Measurements from ENCODE around the gene ZFR2.

Gene ZFR2

DNA sequence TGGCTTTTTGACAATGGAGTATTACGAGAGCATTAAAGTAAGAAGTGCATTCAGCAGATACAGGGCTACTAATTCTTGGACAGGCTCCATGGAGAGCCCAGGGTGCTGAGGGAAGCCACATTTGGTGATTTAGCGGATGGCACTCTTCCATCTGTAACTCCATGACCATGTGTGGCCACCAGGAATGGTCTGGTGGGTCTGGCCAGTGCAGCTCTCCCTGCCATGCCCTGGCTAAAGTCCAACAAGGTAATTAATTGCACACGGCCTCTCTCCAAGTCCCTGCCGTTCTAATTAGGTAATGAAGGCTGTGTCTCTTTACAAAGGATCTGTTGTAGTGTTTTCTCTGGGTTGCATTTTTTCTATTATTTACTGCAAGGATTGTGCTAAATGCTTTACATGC is 4.3 kb upstream of the ZFR2 start:
- DNase-seq, result no peak

DNA sequence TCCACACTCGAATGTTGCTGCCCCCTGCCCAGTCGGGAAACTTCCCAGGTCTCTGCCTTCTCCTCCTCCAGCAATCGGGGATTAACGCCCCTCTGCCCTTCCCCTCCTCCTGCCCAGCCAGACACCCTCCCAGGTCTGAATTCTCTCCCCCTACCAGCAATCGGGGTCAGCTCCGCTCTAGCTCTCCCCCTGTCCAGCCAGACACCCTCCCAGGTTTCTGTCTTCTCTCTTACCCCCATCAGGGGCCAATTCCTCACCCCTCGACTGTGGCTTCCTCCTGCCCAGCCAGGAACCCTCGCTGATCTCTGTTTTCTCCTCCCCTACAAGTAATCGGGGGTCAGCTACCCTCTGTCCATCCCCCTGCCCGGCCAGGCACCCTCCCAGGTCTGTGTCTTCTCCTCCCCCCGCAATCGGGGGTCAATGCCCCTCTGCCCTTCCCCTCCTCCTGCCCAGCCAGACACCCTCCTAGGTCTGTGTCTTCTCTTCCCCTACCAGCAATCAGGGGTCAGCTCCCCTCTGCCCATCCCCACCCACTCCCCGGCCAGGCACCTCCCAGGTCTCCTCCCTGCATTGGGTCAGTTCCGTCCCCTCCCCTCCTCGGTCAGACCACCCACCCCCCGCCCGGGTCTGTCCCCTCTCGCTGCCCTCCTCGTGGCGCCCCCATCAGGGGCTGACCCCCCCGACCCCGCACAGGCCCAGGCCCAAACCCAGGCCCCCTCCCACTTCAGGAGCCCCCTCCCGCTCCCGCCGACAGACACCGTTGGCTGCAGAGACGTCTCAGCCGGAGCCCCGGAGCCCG is 668 bp downstream of the ZFR2 start:
- DNase-seq, result no peak

DNA sequence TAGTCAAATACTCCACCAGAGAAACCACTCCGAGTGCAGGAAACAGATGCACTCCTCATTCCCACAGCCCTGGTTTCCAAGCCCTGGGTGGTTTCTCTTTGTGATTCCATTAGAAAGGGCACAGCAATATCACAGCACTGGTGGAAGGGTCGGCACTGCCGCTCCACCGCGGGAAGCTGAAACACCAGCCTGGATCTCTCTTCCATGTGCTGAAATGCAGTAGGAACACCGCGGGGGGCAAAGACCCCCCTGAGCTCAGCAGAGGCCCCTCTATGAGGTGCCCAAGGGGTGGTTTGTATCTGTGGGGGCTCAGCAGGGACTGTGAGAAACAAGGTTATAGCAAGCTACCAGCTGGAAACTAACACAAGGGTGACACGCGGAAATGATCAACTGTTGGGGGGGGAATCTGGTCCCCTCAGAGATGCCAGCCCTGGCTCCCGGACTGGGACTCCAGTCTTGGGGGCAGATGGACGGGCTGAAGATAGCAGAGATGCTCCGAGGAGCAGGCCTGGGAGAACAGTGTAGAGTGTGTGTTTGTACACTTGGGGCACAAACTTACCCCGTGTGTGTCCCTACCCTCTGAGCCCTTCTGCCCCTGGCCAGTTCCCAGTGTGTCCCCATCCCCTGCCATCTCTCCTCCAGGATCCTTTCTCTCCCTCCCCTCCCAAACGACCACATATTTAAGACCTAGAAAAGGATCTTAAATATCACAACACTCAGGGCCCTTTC is 1.8 kb downstream of the ZFR2 start:
- DNase-seq, result no peak

DNA sequence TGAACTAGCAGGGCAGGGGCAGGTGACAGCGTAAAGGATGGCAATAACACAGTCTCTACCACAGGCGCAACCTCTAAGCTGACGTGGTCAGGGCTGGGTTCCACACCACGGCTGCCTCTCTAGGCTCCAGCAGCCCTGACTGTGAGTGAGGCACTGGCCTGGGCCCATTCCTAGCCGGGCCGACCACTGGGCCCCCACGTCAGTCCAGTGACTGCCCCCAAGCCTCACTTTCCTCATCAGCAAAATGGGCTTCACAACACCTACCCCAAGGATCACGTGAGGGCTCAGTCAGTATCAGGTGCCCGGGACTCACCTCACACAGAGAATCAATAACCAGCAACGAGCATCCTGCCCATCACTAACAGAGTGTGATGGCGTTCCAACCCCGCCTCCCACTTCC is 5.2 kb downstream of the ZFR2 start:
- no peak for DNase-seq

DNA sequence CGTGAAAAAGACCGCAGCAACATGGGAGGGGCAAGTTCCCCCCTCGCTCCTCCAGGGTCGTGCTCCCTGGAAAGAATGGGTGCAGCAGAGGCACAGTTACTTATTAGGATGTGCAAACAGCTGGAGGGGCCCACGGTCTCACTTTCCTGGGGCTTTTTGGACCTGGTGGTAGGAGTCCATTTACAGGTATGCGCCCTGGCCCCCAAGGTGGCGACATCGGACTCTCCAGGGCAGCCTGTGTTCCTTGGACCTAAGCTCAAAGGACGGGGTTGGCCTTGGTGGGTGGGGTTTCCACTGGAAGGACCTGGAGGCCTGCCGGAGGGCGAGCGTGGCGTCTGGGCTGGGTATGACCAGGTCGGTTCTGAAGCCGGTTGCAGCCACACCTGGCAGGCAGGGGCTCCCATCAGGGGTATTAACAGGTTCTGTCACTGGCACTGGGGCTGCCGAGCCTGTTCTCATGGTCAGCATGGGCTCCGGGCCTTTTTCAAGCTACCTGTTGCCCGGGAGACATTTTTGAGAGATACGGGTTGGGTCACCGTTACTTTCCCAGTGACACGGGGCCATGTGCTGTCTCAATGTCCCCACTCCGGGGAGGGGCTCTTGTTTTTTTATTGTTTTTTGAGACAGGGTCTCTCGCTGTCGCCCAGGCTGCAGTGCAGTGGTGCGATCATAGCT is 5.9 kb downstream of the ZFR2 start:
- no peak for DNase-seq

DNA sequence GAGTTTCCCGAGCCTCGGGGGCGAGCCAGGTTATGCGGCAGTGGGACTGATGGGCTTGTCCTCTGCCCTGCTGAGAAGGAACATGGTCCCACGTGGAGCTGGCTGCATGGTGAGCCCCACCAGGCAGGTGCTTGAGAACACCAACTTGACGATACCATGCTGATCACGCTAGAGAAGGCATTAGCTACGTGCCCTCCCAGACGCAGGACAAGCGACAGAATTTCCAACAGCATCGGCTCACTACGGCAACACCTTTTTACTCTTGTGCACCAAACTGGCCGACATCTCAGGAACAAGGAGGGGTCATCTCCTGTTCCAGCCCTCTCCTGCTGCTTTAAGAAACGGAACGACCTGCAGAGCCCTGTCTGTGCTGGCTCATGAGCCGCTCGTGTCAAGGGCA is 8.3 kb downstream of the ZFR2 start:
- DNase-seq, result no peak

DNA sequence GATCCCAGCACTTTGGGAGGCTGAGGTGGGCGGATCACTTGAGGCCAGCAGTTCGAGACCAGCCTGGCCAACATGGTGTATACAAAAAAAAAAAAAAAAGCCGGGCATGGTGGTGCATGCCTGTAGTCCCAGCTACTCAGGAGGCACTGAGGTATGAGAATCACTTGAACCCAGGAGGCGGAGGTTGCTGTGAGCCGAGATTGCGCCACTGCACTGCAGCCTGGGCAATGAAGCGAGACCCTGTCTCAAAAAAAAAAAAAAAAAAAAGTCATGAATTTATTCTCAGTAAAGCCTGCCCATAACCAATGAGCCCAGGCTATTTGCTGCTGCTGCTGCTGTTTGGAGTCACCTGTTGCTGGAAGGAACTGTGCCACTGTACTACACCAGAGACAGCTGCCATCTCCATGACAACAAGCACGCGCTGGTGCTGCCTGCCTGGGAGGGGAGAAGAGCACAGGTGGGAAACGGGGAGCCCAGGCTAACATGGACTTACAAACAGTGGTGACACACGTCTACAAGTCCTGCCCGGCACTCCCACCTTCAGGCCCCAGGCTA is 11.3 kb downstream of the ZFR2 start:
- peak; percentile 61 for DNase-seq

DNA sequence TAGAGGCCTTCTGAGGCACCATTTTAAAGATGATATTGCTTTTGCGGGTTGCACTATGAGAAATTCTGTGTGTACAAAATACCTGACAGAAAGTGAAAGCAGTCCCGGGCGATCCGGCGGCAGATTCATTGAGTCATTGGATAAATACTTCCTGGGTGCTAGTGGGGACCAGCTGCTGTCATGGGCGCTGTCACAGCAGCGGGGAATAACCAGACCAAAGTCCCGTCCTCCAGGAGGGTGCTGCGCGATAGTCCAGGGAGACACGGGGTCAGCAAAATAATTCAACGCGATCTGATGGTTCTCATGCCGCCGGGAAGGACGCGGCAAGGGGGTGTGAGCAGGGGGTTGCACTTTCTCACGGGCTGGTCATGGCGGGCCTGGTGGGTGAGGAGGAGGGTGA is 13.5 kb downstream of the ZFR2 start:
- DNase-seq, result no peak

DNA sequence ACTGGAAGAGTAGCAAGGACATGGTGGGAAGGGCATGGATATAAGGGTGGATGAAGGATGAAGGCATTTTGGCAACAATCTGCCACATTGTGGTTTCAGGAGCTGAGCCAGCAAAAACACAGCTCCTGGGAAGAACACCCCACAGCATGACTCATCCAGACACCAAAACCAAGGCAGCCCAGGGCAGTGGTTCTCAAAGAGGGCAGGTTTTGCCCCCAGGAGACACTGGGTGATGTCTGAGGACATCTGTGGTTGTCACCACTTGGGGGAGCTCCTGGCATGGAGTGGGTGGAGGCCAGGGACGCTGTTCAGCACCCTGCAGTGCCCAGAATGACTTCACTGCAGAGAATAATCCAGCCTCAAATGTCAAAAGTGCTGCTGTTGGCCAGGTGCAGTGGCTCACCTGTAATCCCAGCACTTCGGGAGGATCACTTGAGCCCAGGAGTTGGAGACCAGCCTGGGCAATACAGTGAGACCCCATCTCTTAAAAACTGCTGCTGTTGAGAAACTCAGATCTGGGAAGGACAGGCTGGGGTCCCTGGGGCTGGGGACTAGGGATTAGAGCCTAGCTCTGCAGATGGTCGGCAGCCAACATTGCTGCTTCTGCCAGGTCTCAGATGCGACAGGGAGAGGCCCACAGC is 16.1 kb downstream of the ZFR2 start:
- DNase-seq, result no peak

DNA sequence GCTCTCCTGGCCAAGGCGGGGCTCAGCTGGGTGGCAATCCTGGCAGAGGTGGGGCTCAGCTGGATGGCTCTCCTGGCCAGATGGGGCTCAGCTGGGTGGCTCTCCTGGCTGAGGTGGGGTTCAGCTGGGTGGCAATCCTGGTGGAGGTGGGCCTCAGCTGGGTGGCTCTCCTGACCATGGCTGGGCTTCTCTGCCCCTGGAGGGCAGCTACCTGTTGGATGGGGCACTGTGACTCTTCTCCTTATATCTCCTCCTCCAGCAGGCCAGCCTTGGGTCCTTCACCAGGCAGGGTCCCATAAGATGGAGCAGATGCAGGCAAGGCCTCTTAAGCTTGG is 16.7 kb downstream of the ZFR2 start:
- DNase-seq, result no peak

DNA sequence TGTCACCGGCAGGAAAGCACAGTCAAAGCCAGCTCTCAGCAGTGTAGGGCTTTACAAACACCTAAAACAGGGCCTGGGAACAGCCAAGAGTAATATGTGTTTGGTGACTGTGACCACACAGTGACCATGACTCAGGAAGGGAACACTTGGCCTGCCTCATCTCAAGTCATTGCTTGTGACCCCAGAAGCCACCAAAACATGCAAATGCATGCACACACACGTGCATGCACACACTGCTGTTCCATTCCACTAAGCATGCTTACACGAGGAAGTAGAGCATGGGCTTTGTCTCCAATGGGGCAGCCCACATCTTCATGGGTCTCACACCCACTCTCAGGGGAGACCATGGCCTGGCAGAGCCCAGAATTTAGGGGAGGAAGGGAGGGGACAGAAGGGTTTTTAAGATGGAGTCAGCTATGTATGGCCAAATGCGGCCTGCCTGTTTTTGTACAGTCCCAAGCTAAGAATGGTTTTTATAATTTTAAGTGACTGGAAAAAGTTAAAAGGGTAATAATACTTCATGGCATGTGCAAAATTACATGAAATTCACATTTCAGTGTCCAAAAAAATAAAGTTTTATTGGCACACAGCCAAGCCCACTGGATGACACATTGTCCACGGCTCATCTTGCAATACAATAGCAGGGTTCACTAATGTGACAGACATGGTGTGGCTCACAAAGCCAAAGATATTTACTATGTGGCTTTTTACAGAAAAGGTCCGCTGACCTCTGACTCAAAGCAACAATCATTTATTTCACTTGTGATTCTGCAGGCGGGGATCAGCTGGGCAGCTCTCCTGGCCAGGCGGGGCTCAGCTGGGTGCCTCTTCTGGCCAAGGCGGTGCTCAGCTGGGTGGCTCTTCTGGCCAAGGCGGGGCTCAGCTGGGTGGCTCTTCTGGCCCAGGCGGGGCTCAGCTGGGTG is 17.3 kb downstream of the ZFR2 start:
- DNase-seq, result no peak

DNA sequence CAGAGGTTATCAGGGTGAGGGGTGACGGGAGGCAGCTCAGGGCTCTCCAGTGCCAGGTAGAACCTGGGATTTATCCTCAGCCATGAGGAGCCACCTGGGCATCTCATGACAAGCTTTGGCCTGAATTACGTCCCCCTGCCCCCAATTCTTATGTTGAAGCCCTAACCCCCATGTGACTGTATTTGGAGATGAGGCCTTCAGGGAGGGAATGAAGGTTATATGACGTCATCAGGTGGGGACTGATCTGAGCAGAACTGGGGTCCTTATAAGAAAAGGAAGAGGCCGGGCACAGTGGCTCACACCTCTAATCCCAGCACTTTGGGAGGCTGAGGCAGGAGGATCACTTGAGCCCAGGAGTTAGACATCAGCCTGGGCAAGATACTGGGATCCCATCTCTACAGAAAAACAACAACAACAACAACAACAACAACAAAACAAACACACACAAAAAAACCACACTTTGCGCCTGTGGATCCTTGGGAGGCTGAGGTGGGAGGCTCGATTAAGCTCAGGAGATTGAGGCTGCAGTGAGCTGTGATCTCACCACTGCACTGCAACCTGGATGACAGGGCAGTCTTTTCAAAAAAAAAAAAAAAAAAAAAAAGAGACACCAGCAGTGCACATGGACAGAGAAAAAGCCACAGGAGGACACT is 18.4 kb downstream of the ZFR2 start:
- DNase-seq, result no peak

DNA sequence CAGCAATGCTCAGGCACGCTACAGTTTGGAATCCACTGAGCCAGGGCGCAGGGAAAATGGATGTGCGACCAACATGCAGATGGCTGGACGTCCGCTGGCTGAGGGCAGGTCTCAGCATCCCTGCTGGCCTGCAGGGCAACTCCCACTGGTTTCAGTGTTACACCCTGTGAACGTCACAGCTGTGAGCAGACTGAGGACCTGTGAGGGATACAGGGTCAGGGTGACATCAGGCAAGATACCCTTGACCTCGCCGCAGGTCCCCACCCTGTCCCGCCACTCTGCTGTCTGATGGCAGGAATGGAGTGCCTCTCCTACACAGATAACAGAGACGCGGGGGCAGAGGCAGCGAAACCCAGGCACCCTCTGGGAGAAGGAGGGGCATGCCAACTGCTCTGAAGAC is 19.1 kb downstream of the ZFR2 start:
- no peak for DNase-seq

DNA sequence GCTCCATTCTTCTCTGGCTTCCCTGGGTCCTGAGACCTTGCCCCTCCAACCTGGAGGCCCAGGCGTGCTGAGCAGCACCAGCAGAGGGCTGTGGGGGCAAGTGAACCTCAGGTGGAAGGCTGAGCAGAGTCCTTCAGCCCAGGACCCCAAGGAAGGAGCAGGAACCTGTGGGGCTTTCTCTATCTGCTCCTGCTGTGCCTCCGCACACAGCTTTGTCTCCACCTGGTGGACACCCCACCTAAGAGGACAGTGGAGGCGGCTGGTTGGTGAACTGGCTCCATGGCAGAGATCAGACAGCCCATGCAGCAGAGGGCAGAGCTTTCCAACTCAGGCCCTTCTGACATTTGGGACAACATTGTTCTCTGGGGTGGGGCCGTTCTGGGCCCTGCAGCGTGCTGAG is 19.7 kb downstream of the ZFR2 start:
- DNase-seq, result peak; percentile 63

DNA sequence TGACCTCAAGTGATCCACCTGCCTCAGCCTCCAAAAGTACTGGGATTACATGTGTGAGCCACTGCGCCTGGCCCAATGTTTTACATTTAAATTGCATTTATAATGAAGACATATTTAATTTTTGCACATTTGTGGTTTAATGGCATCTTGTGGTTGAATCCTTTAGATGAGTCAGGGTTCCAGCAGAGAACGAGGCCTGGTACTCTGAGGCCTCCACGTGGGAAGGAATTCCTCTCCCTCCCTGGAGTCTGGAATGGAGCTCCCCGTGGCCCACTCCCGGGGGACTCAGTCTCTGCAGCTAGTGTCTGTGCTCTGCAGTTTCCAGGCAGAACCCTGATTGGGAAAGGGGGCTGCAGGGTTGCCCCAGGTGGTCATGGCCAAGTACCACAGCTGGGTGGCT is 24.2 kb downstream of the ZFR2 start:
- DNase-seq, result no peak

DNA sequence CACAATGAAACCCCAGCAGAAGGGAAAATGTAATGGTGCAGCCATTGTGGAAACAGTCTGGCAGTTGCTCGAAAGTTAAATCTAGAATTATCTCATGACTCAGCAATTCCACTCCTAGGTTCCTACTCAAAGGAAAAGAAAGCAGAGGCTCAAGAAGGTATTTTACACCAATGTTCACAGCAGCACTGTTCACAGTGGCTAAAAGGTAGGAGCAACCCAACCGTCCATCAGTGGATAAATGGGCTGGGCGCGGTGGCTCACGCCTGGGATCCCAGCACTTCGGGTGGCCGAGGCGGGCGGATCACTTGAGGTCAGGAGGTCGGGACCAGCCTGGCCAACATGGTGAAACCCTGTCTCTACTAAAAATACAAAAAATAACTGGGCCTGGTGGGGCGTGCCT is 25.9 kb downstream of the ZFR2 start:
- no peak for DNase-seq

DNA sequence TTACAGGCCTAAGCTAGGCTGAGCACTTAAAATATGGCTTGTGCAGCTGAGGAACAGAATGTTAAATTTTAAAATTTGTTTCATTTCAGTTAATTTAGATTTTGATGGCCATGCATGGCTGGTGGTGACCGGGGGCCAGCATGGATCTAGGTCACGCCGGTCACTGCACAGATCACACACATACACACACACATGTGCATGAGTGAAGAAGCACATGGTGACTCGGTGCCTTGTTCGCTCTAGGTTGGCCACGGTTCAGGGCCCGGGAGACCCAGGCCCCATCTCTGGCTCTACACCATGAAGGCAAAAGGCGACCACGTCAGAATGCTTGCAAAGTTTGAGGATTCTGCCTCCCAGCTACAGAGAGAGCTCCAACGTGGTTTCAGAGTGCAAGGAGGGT is 28.0 kb downstream of the ZFR2 start:
- no peak for DNase-seq

DNA sequence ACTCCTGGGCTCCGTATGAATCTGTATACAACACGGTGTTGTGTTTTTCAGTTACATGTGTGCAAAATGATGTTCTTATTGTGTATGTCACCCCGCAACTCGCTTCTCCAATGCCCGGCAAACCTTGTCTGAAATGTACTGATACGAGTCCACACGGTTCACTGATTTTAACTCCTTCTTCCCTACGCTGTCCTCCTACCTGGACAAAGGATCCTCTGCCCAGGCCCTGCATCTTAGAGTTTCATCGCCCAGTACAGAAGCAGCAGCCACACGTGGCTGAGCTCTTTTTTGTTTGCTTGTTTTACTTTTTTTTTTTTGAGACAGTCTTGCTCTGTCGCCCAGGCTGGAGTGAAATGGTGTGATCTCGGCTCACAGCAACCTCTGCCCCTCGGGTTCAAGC is 28.9 kb downstream of the ZFR2 start:
- DNase-seq, result no peak

DNA sequence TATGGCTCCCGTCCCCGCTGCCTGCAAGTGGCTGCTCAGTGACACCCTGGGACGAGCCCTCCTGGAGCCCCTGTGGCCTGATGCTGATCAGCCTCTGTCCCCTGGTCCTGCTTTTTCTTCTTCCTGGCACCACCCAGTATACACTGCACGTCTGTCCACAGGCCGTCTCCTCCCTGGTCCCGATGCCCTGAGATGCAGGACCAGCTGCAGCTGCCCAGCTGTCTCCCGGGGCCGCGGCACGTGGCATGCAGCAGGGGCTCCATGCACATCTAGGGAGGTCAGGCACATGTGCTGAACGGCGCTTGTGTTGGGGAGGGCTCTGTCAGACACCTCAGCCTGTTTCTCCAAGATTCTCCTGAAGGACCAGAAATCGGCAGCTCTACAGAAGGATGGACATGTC is 30.2 kb downstream of the ZFR2 start:
- no peak for DNase-seq

DNA sequence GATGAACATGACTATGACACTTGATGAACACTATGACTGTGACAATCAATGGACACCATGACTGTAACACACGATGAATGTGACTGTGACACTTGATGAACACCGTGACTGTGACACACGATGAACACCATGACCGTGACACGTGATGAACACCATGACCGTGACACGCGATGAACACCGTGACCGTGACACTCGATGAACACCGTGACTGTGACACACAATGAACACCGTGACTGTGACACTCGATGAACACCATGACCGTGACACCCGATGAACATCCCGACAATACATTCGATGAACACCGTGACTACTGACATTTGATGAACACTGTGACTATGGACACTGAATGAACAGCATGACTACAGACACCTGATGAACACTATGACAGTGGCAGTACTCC is 30.9 kb downstream of the ZFR2 start:
- DNase-seq, result no peak

DNA sequence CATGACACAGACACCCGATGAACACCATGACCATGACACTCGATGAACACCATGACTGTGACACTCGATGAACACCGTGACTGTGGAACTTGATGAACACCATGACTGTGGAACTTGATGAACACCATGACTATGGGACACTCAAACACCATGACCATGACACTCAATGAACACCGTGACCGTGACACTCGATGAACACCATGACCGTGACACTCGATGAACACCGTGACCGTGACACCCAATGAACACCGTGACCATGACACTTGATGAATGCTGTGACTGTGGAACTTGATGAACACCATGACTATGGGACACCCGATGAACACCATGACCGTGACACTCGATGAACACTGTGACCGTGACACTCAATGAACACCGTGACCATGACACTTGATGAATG is 31.5 kb downstream of the ZFR2 start:
- no peak for DNase-seq

DNA sequence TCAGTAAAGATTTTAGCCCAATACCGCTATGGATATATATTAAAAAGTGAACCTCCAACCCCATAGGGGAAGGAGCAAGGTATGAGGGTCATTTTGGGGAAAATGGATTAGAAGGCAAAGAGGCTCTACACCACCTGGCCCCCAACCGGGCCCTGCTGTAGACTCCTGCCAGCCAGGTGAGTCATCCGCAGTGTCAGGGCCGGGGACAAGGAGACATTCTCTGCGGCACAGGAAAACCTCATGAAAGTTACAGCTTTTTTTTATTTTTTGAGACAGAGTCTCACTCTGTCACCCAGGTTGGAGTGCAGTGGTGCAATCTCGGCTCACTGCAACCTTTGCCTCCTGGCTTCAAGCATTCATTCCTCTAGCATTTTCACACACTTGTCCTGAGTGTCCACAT is 32.0 kb downstream of the ZFR2 start:
- no peak for DNase-seq

Measured in NCI-H1436 (cell line).